VCaP (cell line): ENCODE data around the gene TXNIP.
A peak's percentile ranks its signal among the peaks of the same experiment; 100 is the strongest.

Experiments
- H3K27ac ChIP-seq: fragments of 450-650 bp; 2 replicates; pipeline ENCODE4 v1.5.1; 2017
- CTCF ChIP-seq: fragments of 450-650 bp; conservative IDR thresholded peaks from 2 replicates; pipeline ENCODE4 v1.5.1; 2017; ENCODE audit warnings: mild to moderate bottlenecking, moderate library complexity

The TXNIP gene

DNA sequence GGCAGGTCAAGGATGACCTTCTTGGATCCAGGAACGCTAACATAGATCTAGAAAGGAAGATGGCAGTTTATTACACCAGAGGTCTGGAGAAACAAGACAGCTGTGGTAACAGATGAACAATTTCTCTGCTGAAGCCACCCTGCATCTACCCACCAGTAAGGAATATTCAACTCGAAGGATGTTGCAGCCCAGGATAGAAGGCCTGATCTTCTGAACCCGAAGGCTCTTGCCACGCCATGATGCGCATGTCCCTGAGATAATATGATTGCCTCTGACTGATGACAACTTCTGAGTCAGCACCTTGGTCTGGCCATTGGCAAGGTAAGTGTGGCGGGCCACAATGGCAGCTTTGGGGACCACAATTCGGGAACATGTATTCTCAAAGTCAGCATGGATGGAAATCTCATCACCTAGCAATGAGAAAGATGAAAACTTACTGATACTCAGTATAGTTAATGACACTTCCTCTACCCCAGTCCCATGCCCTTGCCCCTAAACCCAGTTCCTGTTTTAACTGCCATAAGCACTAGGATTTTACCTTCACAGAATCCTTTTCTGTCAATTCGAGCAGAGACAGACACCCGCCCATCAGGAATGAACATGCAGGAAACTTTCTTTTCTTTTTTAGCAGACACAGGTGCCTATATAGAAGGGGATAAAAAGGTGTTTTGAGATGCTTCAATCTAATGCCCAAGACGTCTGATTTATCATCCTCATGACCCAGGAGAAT, 1.8 kb downstream of the TXNIP start:
- peak overlapping the region; percentile 94 for H3K27ac ChIP-seq
- no peak for TF ChIP-seq CTCF

- H3K27ac ChIP-seq, result peak overlapping the region; percentile 94
- no peak for TF ChIP-seq CTCF
Observed at GRCh38 chr1:145993618-145994390, 2.6 kb downstream of the TXNIP start.

DNA sequence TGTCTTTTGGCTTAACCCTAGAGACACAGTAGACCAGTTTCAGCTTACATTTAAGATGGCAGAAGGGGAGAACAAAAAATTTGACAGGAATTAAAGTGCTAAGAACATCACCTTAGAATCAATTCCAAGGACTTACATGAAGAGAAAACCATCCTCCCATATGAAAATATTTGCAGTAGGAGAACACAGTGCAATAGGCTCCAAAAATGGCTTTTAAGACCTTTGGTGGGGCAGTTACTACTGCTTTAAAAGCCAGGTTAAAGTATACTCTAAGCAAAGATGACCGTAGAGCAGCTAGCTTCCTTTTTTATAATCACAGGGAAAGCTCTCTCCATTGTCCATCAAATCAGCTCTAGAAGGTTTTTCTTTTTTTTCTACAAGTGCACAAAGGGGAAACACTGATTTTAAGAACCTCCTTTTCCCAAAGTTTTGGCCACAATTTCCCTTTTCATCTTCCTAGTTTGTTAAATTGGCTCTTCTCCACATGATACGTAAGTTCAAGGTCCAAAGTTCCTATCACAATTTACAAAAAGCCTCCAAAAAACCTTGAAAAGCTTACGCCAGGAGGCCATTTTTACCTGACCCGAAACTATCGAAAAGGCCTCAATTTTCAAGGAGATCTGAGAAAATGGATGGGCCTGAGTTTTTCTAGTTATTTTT, 3.3 kb downstream of the TXNIP start:
- TF ChIP-seq CTCF, result no peak
- peak overlapping the region; percentile 94 for H3K27ac ChIP-seq

DNA sequence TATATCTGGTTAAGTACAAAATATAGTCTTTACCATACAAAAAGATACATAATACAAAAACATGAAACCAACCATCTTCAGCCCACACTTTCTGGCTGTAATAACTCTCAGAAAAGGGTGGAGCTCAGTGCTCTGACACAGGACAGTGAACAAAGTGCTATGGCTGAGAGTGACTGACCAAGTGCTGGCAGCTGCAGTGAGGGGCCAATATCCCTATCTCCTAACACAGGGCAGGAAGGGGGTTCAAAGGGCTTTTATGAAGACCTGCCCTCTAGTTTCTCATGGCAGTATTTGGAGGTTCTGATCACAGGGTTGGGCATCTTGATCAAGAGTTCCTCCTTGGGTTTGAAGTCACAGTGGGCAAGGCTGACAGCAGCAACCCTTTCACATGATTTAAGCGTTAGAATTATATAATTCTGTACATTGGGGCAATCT, 3.9 kb downstream of the TXNIP start:
- H3K27ac ChIP-seq, result peak overlapping the region; percentile 94
- no peak for TF ChIP-seq CTCF

DNA sequence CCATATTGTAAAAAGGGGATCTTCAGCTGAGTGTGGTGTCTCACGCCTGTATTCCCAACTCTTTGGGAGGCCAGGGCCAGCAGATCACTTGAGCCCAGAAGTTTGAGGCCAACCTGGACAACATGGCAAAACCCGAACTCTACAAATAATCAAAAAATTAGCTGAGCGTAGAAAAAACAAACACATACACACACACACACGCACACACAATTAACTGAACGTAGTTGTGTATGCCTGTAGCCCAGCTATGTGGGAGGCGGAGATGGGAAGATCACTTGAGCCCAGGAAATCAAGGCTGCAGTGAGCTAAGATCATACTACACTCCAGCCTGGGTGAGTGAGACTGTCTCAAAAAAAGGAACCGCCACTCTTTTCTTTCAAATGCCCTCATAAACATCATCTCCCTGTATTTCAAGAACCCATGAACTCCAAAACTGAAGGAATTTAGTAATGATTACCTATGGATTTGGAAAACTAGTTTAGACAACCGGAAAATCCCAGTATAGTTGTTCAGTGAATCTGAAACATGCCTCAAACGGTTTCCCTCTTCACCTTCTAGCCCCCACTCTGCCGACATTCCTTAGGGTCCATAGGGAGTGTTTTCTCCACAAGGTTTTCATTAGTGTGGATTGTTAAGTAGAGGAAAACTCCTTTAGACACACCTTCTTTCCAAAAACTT, 4.5 kb downstream of the TXNIP start:
- H3K27ac ChIP-seq, result peak overlapping the region; percentile 94

DNA sequence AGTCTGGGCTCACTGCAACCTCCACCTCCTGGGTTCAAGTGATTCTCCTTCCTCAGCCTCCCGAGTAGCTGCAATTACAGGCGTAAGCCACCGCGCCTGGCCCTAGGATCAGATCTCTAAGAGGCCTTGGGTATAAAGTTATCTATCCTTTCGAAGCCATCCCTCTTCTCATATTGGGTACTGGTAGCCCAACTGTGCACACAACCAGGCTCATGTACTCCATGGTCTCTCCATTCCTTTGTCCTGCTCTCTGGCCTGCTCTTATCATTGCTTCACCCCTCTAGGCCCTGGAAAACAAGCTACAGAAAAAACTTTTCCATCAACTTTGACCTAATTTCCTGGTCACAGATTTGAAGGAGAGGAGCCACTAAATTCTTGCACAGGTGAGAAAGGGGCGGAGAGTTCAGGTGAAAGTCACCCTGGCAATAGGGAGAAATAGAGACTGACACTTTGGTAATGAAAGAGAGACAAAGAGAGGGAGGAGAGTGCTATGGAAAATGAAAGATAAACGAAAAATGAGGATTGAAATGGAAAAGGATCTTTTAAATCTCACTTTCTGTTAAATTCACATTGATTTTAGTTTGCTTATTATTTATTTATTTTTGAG, 6.0 kb downstream of the TXNIP start:
- peak overlapping the region; percentile 94; the same call in 1 of the 2 replicates for H3K27ac ChIP-seq
- no peak for TF ChIP-seq CTCF

More for the DNA sequence above, 4.5 kb downstream of the TXNIP start:
- TF ChIP-seq CTCF, result no peak
